PC-3 (cell line): ENCODE measurements around the gene ADAM12. TPM values are rescaled to one million over a fixed set of nuclear protein-coding genes. Genes with fewer than 3 reads are reported as not detected.
A peak's percentile ranks its signal among the peaks of the same experiment; 100 is the strongest.

Experiments
- ATAC-seq: fragments of 200-7000 bp; cut with Tn5 transposase; 2 replicates; pipeline ENCODE4 v1.9.1; 2020; ENCODE audit warnings: mild to moderate bottlenecking, moderate library complexity
- BruUV-seq: library from RNA; stranded (reverse); fragments of 400-500 nt; replicated peaks from 2 replicates; lab custom pipeline; 2021; lab: Mats Ljungman, UMichigan
- CTCF ChIA-PET: fragments of 300-600 bp; sonication (Branson Sonifier 250); formaldehyde crosslinking; loops from one replicate; lab custom pipeline; 2022; ENCODE audit warnings: antibody characterized with exemption; lab: Charles Lee
- POLR2A ChIA-PET: fragments of 300-600 bp; sonication (Branson Sonifier 250); formaldehyde crosslinking; loops from one replicate; lab custom pipeline; 2022; ENCODE audit warnings: antibody characterized with exemption; ENCODE audit not compliant: unreplicated experiment; lab: Charles Lee
- DNase-seq: peaks from one replicate; pipeline ENCODE4 v3.0.0-alpha.2; 2015
- H2AFZ ChIP-seq: fragments of 300-600 bp; sonication (generic); 2 replicates; pipeline ENCODE4 v1.6.0; 2016; ENCODE audit warnings: antibody characterized with exemption, low read length
- H3F3A ChIP-seq: fragments of 300-600 bp; sonication (generic); one replicate; pipeline ENCODE4 v1.6.0; 2017; ENCODE audit warnings: antibody characterized with exemption, low read length, control low read depth, mild to moderate bottlenecking; ENCODE audit not compliant: unreplicated experiment
- H3K27ac ChIP-seq: fragments of 300-600 bp; sonication (generic); 2 replicates; pipeline ENCODE4 v1.5.1; 2016; ENCODE audit warnings: mild to moderate bottlenecking, low read length
- H3K27me3 ChIP-seq: fragments of 300-600 bp; sonication (generic); 2 replicates; pipeline ENCODE4 v1.6.1; 2016; ENCODE audit warnings: low read length, mixed read lengths
- H3K36me3 ChIP-seq: fragments of 300-600 bp; sonication (generic); 2 replicates; pipeline ENCODE4 v1.6.1; 2016; ENCODE audit warnings: low read depth, mixed run types, low read length, mixed read lengths
- H3K4me1 ChIP-seq: fragments of 300-600 bp; sonication (generic); 2 replicates; pipeline ENCODE4 v1.5.1; 2016; ENCODE audit warnings: low read length; ENCODE audit not compliant: insufficient read depth
- H3K4me2 ChIP-seq: fragments of 300-600 bp; sonication (generic); 2 replicates; pipeline ENCODE4 v1.6.0; 2016; ENCODE audit warnings: low read length
- H3K4me3 ChIP-seq: fragments of 300-600 bp; sonication (generic); 2 replicates; pipeline ENCODE4 v1.5.1; 2016; ENCODE audit warnings: mild to moderate bottlenecking, low read length, mixed read lengths
- H3K79me2 ChIP-seq: fragments of 300-600 bp; sonication (generic); 2 replicates; pipeline ENCODE4 v1.6.1; 2017; ENCODE audit warnings: low read length, mixed read lengths
- H3K9ac ChIP-seq: fragments of 300-600 bp; sonication (generic); 2 replicates; pipeline ENCODE4 v1.6.0; 2016; ENCODE audit warnings: mild to moderate bottlenecking, low read length
- H3K9me2 ChIP-seq: fragments of 300-600 bp; sonication (generic); replicated peaks from 2 replicates; pipeline ENCODE4 v1.6.1; 2016; ENCODE audit warnings: mixed run types, low read length, mixed read lengths
- H3K9me3 ChIP-seq: fragments of 300-600 bp; sonication (generic); 2 replicates; pipeline ENCODE4 v1.6.1; 2016; ENCODE audit warnings: low read length, mixed read lengths
- H4K20me1 ChIP-seq: fragments of 300-600 bp; sonication (generic); 2 replicates; pipeline ENCODE4 v1.6.1; 2016; ENCODE audit warnings: low read length, mixed read lengths
- CTCF ChIP-seq: fragments of 300-600 bp; sonication (generic); conservative IDR thresholded peaks from 2 replicates; pipeline ENCODE4 v1.5.1; 2017; ENCODE audit warnings: antibody characterized with exemption, low read depth, mild to moderate bottlenecking, low read length
- EZH2 ChIP-seq: fragments of 300-600 bp; sonication (generic); IDR thresholded peaks from one replicate; pipeline ENCODE4 v1.6.1; 2017; ENCODE audit warnings: antibody characterized with exemption, mild to moderate bottlenecking, low read length; ENCODE audit not compliant: unreplicated experiment
- EZH2phosphoT487 ChIP-seq: fragments of 300-600 bp; sonication (generic); IDR thresholded peaks from 2 replicates; pipeline ENCODE4 v1.6.1; 2018; ENCODE audit warnings: mild to moderate bottlenecking, antibody characterized with exemption, low read length, borderline replicate concordance
- intact Hi-C: fragments of 100-400 bp; cut with micrococcal nuclease; formaldehyde crosslinking; loops from 2 replicates; pipeline ENCODE4 v1.9.0; 2023
- total RNA-seq: library from RNA; depleted of rRNA; stranded (reverse); fragments of >200 nt; gene quantifications from 2 replicates; pipeline ENCODE4 v1.2.3, GENCODE V29; 2014

Gene ADAM12
- total RNA-seq, 1 experiment from 2014 or later, result 3.4 TPM

DNA sequence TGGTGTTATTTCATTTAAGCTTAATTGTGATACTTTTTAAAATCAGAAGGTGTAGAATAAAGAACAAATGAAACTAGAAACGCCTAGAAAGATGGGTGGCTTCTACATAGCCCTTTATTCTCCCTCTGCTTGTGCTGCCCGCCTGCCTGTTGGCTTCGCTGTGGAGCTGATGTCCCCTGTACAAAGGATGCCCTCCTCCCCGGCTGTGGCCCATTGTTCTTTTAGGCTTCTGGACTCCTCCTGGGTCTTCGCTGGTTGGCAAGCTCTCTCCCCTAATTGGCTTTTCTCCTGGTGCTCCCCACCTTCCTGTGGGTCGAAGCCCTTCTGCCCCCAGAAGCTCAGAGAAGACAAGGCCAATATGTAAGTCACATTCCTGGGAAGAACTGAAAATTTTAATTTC is 393.7 kb downstream of the ADAM12 start:
- H3K36me3 ChIP-seq, result no peaks in the 10 kb centered on the region

GRCh38 chr10:125992254-125992653 is 396.0 kb downstream of the ADAM12 start:
- no peak overlapping the region for H2AFZ ChIP-seq
- H3K27me3 ChIP-seq, result no peaks in the 10 kb centered on the region
- H3K4me1 ChIP-seq, result 0 out of 2 replicates have a peak, but pooled peaks cover 5% of the 10 kb centered on the region
- ChIA-PET CTCF (no interaction called here), POLR2A (no interaction called here)
- no peak overlapping the region for H3K4me2 ChIP-seq
- no peaks in the 10 kb centered on the region for H4K20me1 ChIP-seq
- no peak for ATAC-seq
- H3K9me2 ChIP-seq, result no peaks in the 10 kb centered on the region
- H3K9me3 ChIP-seq, result no peaks in the 10 kb centered on the region
- H3K36me3 ChIP-seq, result no peaks in the 10 kb centered on the region
- no peak overlapping the region for H3K9ac ChIP-seq
- H3F3A ChIP-seq, result no peaks in the 10 kb centered on the region
- TF ChIP-seq CTCF (no peak), EZH2 (no peak), EZH2phosphoT487 (no peak)
- no peak overlapping the region for H3K27ac ChIP-seq
- intact Hi-C loops, result no loop called here
- BruUV-seq, result no TSS peak
- no peak for DNase-seq
- H3K4me3 ChIP-seq, result no peak overlapping the region
- no peaks in the 10 kb centered on the region for H3K79me2 ChIP-seq

More for the DNA sequence above, 393.7 kb downstream of the ADAM12 start:
- no peaks in the 10 kb centered on the region for H3K27me3 ChIP-seq
- no peak overlapping the region for H3K27ac ChIP-seq
- CTCF ChIA-PET, result no interaction called here
- H3K4me3 ChIP-seq, result no peak overlapping the region
- no peaks in the 10 kb centered on the region for H3K9me2 ChIP-seq
- no peaks in the 10 kb centered on the region for H3K9me3 ChIP-seq
- no peak overlapping the region for H3K9ac ChIP-seq
- H3F3A ChIP-seq, result no peaks in the 10 kb centered on the region
- H4K20me1 ChIP-seq, result no peaks in the 10 kb centered on the region
- ATAC-seq, result no peak
- TF ChIP-seq EZH2phosphoT487 (no peak), EZH2 (no peak), CTCF (no peak)
- H2AFZ ChIP-seq, result no peak overlapping the region
- 0 out of 2 replicates have a peak, but pooled peaks cover 5% of the 10 kb centered on the region for H3K4me1 ChIP-seq
- BruUV-seq, result no TSS peak
- H3K79me2 ChIP-seq, result no peaks in the 10 kb centered on the region
- intact Hi-C loops, result no loop called here
- no peak for DNase-seq
- no peak overlapping the region for H3K4me2 ChIP-seq
- POLR2A ChIA-PET, result no interaction called here

GRCh38 chr10:125991392-125991791 is 396.9 kb downstream of the ADAM12 start:
- Histone ChIP-seq H3K9ac (no peak overlapping the region), H3F3A (no peaks in the 10 kb centered on the region), H2AFZ (no peak overlapping the region), H3K27me3 (no peaks in the 10 kb centered on the region), H3K9me2 (no peaks in the 10 kb centered on the region), H4K20me1 (no peaks in the 10 kb centered on the region), H3K4me1 (0 out of 2 replicates have a peak, but pooled peaks cover 5% of the 10 kb centered on the region), H3K36me3 (no peaks in the 10 kb centered on the region), H3K4me2 (no peak overlapping the region), H3K79me2 (no peaks in the 10 kb centered on the region), H3K4me3 (no peak overlapping the region), H3K27ac (no peak overlapping the region), H3K9me3 (no peaks in the 10 kb centered on the region)
- no TSS peak for BruUV-seq
- CTCF ChIA-PET, result no interaction called here
- intact Hi-C loops, result no loop called here
- POLR2A ChIA-PET, result interaction anchor here (0.6 kb wide), 1 partner anchor 11 kb away, joined by 6 read pairs; no protein-coding TSS in a partner anchor
- peak; percentile 35 for ATAC-seq
- TF ChIP-seq EZH2phosphoT487 (no peak), CTCF (no peak), EZH2 (no peak)
- DNase-seq, result peak; percentile 11
